Measurements from ENCODE around the gene IFNB1. TPM values are rescaled to one million over a fixed set of nuclear protein-coding genes. Genes with fewer than 3 reads are reported as not detected.

Gene IFNB1
- total RNA-seq, 1 experiment from 2014 or later: not detected

- no peak overlapping the region for H3K4me2 ChIP-seq (ENCODE audit: low read depth, low read length, poor library complexity, severe bottlenecking)
- H3K9me2 ChIP-seq (replicated peaks; ENCODE audit: insufficient read depth, low read length): no peaks in the 10 kb centered on the region
- no peaks in the 10 kb centered on the region for H3K36me3 ChIP-seq (ENCODE audit: insufficient read depth, low read length)
- no peak overlapping the region for H3K4me3 ChIP-seq (ENCODE audit: low read length)
- H4K20me1 ChIP-seq (ENCODE audit: insufficient read depth, low read depth, low read length): no peaks in the 10 kb centered on the region
- peak; percentile 58 for DNase-seq
- H3K9me3 ChIP-seq (ENCODE audit: low read length): no peaks in the 10 kb centered on the region
- no peak overlapping the region for H2AFZ ChIP-seq (ENCODE audit: low read length)
- no peak overlapping the region for H3K27ac ChIP-seq (ENCODE audit: low read length)
- no peak overlapping the region for H3K9ac ChIP-seq (ENCODE audit: low read length)
- H3K4me1 ChIP-seq (ENCODE audit: low read length): peaks cover 20% of the 10 kb centered on the region
- no peaks in the 10 kb centered on the region for H3K27me3 ChIP-seq (ENCODE audit: low read length)
- H3K79me2 ChIP-seq (ENCODE audit: low read length): no peaks in the 10 kb centered on the region
Measured at GRCh38 chr9:21097817-21098216, 20.1 kb upstream of the IFNB1 start.

DNA sequence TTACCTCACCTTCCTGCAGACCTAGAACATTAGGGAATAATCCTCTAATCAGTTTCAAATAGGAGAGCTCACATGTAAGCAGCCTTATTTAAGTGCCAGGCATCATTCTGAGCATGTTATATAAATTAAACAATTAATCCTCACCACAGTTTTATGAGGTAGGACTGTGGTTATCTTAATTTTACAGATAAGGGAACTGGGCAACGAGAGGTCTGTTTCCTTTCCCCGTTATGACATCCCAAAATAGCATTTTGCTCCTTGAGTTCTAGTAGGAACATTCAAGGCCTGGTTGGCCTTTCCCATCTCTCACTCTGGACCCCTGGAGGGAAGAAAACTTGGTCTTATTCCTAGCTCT lies 19.1 kb upstream of the IFNB1 start:
- no peaks in the 10 kb centered on the region for H3K36me3 ChIP-seq (ENCODE audit: insufficient read depth, low read length)
- no peak overlapping the region for H2AFZ ChIP-seq (ENCODE audit: low read length)
- H3K9me2 ChIP-seq (replicated peaks; ENCODE audit: insufficient read depth, low read length): no peaks in the 10 kb centered on the region
- H3K27ac ChIP-seq (ENCODE audit: low read length): no peak overlapping the region
- H3K9me3 ChIP-seq (ENCODE audit: low read length): no peaks in the 10 kb centered on the region
- H4K20me1 ChIP-seq (ENCODE audit: insufficient read depth, low read depth, low read length): no peaks in the 10 kb centered on the region
- H3K4me3 ChIP-seq (ENCODE audit: low read length): no peak overlapping the region
- DNase-seq: no peak
- H3K79me2 ChIP-seq (ENCODE audit: low read length): no peaks in the 10 kb centered on the region
- H3K27me3 ChIP-seq (ENCODE audit: low read length): no peaks in the 10 kb centered on the region
- H3K4me2 ChIP-seq (ENCODE audit: low read depth, low read length, poor library complexity, severe bottlenecking): no peak overlapping the region
- peaks cover 20% of the 10 kb centered on the region for H3K4me1 ChIP-seq (ENCODE audit: low read length)
- H3K9ac ChIP-seq (ENCODE audit: low read length): no peak overlapping the region

DNA sequence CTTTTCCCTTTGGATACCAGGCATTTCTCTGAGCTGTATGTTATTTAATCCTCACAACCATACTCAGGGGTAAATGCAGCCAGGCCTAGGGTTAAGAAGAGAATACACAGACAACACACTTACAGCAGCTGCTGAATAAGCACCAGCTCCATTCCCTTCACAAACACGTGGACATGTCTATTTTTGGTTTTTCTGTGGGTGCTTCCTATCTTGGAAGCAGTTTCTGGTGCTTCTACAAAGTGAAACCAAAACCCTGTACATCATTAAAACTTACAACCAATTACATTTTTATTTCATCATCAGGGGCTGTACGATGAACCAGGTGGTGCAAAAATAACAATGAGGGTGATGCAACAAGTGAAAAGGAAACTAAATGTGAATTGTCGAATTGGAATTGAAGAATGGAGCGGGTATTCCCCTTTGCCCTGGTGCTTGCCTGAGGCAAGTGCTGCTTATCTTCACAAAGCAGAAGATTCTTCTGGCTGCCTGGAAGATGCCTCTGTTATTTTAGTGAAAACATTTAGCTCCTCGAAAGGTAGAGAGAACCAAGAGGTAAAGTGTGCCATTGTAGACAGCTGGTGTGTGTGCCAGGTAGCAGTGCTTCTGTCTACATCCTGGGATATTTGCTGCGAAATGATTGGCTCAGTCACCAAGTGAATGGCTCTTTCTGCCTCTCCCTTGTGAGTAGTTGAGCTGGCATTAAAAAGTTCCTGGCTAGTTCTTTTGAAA lies 18.6 kb upstream of the IFNB1 start:
- Histone ChIP-seq H3K27me3 (ENCODE audit: low read length) (no peaks in the 10 kb centered on the region), H3K9me2 (replicated peaks; ENCODE audit: insufficient read depth, low read length) (no peaks in the 10 kb centered on the region), H3K4me2 (ENCODE audit: low read depth, low read length, poor library complexity, severe bottlenecking) (peak overlapping the region; percentile 38), H3K36me3 (ENCODE audit: insufficient read depth, low read length) (no peaks in the 10 kb centered on the region), H3K79me2 (ENCODE audit: low read length) (no peaks in the 10 kb centered on the region), H4K20me1 (ENCODE audit: insufficient read depth, low read depth, low read length) (no peaks in the 10 kb centered on the region), H2AFZ (ENCODE audit: low read length) (peak overlapping the region; percentile 70; the same call in 1 of the 2 replicates), H3K4me1 (ENCODE audit: low read length) (peaks cover 20% of the 10 kb centered on the region), H3K9ac (ENCODE audit: low read length) (no peak overlapping the region; the same call in 1 of the 2 replicates), H3K27ac (ENCODE audit: low read length) (no peak overlapping the region), H3K9me3 (ENCODE audit: low read length) (no peaks in the 10 kb centered on the region), H3K4me3 (ENCODE audit: low read length) (0 out of 2 replicates have a peak overlapping the region, but pooled peaks have one; percentile 11)
- no peak for DNase-seq

GRCh38 chr9:21095561-21095960 lies 17.8 kb upstream of the IFNB1 start:
- H3K36me3 ChIP-seq (ENCODE audit: insufficient read depth, low read length): no peaks in the 10 kb centered on the region
- no peak overlapping the region for H3K27ac ChIP-seq (ENCODE audit: low read length)
- H3K79me2 ChIP-seq (ENCODE audit: low read length): no peaks in the 10 kb centered on the region
- H2AFZ ChIP-seq (ENCODE audit: low read length): no peak overlapping the region
- H3K4me1 ChIP-seq (ENCODE audit: low read length): peaks cover 20% of the 10 kb centered on the region
- no peaks in the 10 kb centered on the region for H4K20me1 ChIP-seq (ENCODE audit: insufficient read depth, low read depth, low read length)
- H3K9me3 ChIP-seq (ENCODE audit: low read length): no peaks in the 10 kb centered on the region
- no peak overlapping the region for H3K4me2 ChIP-seq (ENCODE audit: low read depth, low read length, poor library complexity, severe bottlenecking)
- no peak overlapping the region for H3K4me3 ChIP-seq (ENCODE audit: low read length)
- H3K9ac ChIP-seq (ENCODE audit: low read length): no peak overlapping the region
- no peak for DNase-seq
- H3K27me3 ChIP-seq (ENCODE audit: low read length): no peaks in the 10 kb centered on the region
- no peaks in the 10 kb centered on the region for H3K9me2 ChIP-seq (replicated peaks; ENCODE audit: insufficient read depth, low read length)

GRCh38 chr9:21086538-21086937 lies 8.8 kb upstream of the IFNB1 start:
- Histone ChIP-seq H3K27me3 (ENCODE audit: low read length) (no peaks in the 10 kb centered on the region), H3K9me3 (ENCODE audit: low read length) (no peaks in the 10 kb centered on the region), H4K20me1 (ENCODE audit: insufficient read depth, low read depth, low read length) (no peaks in the 10 kb centered on the region), H3K27ac (ENCODE audit: low read length) (no peak overlapping the region), H3K4me3 (ENCODE audit: low read length) (no peak overlapping the region), H3K4me2 (ENCODE audit: low read depth, low read length, poor library complexity, severe bottlenecking) (no peak overlapping the region), H2AFZ (ENCODE audit: low read length) (no peak overlapping the region), H3K4me1 (ENCODE audit: low read length) (no peaks in the 10 kb centered on the region), H3K9me2 (replicated peaks; ENCODE audit: insufficient read depth, low read length) (no peaks in the 10 kb centered on the region), H3K9ac (ENCODE audit: low read length) (no peak overlapping the region), H3K36me3 (ENCODE audit: insufficient read depth, low read length) (no peaks in the 10 kb centered on the region), H3K79me2 (ENCODE audit: low read length) (no peaks in the 10 kb centered on the region)
- DNase-seq: no peak

- H3K4me1 ChIP-seq (ENCODE audit: low read length): no peaks in the 10 kb centered on the region
- H2AFZ ChIP-seq (ENCODE audit: low read length): no peak overlapping the region
- H3K4me3 ChIP-seq (ENCODE audit: low read length): no peak overlapping the region
- H3K4me2 ChIP-seq (ENCODE audit: low read depth, low read length, poor library complexity, severe bottlenecking): no peak overlapping the region
- no peaks in the 10 kb centered on the region for H3K27me3 ChIP-seq (ENCODE audit: low read length)
- H3K27ac ChIP-seq (ENCODE audit: low read length): no peak overlapping the region
- no peak overlapping the region for H3K9ac ChIP-seq (ENCODE audit: low read length)
- no peaks in the 10 kb centered on the region for H3K36me3 ChIP-seq (ENCODE audit: insufficient read depth, low read length)
- H4K20me1 ChIP-seq (ENCODE audit: insufficient read depth, low read depth, low read length): no peaks in the 10 kb centered on the region
- 0 out of 2 replicates have a peak, but pooled peaks cover 2% of the 10 kb centered on the region for H3K9me2 ChIP-seq (replicated peaks; ENCODE audit: insufficient read depth, low read length)
- DNase-seq: no peak
- H3K9me3 ChIP-seq (ENCODE audit: low read length): no peaks in the 10 kb centered on the region
- H3K79me2 ChIP-seq (ENCODE audit: low read length): no peaks in the 10 kb centered on the region
Measured at GRCh38 chr9:21085005-21085404, 7.3 kb upstream of the IFNB1 start.

GRCh38 chr9:21084242-21084850 lies 6.6 kb upstream of the IFNB1 start:
- Histone ChIP-seq H3K4me2 (ENCODE audit: low read depth, low read length, poor library complexity, severe bottlenecking) (no peak overlapping the region), H3K4me1 (ENCODE audit: low read length) (no peaks in the 10 kb centered on the region), H4K20me1 (ENCODE audit: insufficient read depth, low read depth, low read length) (no peaks in the 10 kb centered on the region), H3K79me2 (ENCODE audit: low read length) (no peaks in the 10 kb centered on the region), H3K9ac (ENCODE audit: low read length) (no peak overlapping the region), H3K9me3 (ENCODE audit: low read length) (no peaks in the 10 kb centered on the region), H3K27me3 (ENCODE audit: low read length) (no peaks in the 10 kb centered on the region), H3K27ac (ENCODE audit: low read length) (no peak overlapping the region), H2AFZ (ENCODE audit: low read length) (no peak overlapping the region), H3K9me2 (replicated peaks; ENCODE audit: insufficient read depth, low read length) (0 out of 2 replicates have a peak, but pooled peaks cover 2% of the 10 kb centered on the region), H3K4me3 (ENCODE audit: low read length) (no peak overlapping the region), H3K36me3 (ENCODE audit: insufficient read depth, low read length) (no peaks in the 10 kb centered on the region)
- no peak for DNase-seq

- H3K27me3 ChIP-seq (ENCODE audit: low read length): no peaks in the 10 kb centered on the region
- H3K4me1 ChIP-seq (ENCODE audit: low read length): no peaks in the 10 kb centered on the region
- H3K9ac ChIP-seq (ENCODE audit: low read length): no peak overlapping the region
- no peak overlapping the region for H3K27ac ChIP-seq (ENCODE audit: low read length)
- no peak overlapping the region for H2AFZ ChIP-seq (ENCODE audit: low read length)
- no peaks in the 10 kb centered on the region for H3K9me3 ChIP-seq (ENCODE audit: low read length)
- H3K36me3 ChIP-seq (ENCODE audit: insufficient read depth, low read length): no peaks in the 10 kb centered on the region
- H3K4me3 ChIP-seq (ENCODE audit: low read length): no peak overlapping the region
- DNase-seq: no peak
- H4K20me1 ChIP-seq (ENCODE audit: insufficient read depth, low read depth, low read length): no peaks in the 10 kb centered on the region
- 0 out of 2 replicates have a peak, but pooled peaks cover 2% of the 10 kb centered on the region for H3K9me2 ChIP-seq (replicated peaks; ENCODE audit: insufficient read depth, low read length)
- H3K79me2 ChIP-seq (ENCODE audit: low read length): no peaks in the 10 kb centered on the region
- H3K4me2 ChIP-seq (ENCODE audit: low read depth, low read length, poor library complexity, severe bottlenecking): no peak overlapping the region
Measured at GRCh38 chr9:21082671-21083070, 4.9 kb upstream of the IFNB1 start.

Data from Karpas-422 (cell line).